IPS-20b (cell line): ENCODE measurements around the gene IGFN1.

Source experiments
- H3K27ac ChIP-seq: one replicate; pipeline ENCODE4 v1.5.1; 2013; ENCODE audit warnings: low read length
- H3K27me3 ChIP-seq: 2 replicates; pipeline ENCODE4 v1.6.1; 2013; ENCODE audit warnings: mild to moderate bottlenecking, low read length, inconsistent platforms; ENCODE audit not compliant: insufficient read depth
- H3K36me3 ChIP-seq: 2 replicates; pipeline ENCODE4 v1.6.1; 2013; ENCODE audit warnings: low read depth, mild to moderate bottlenecking, inconsistent platforms, low read length, moderate library complexity; ENCODE audit not compliant: insufficient read depth
- H3K4me1 ChIP-seq: 2 replicates; pipeline ENCODE4 v1.6.1; 2013; ENCODE audit warnings: mild to moderate bottlenecking, control low read depth, inconsistent platforms, low read length, moderate library complexity; ENCODE audit not compliant: insufficient read depth
- H3K4me3 ChIP-seq: 2 replicates; pipeline ENCODE4 v1.5.1; 2013; ENCODE audit warnings: mild to moderate bottlenecking, low read length, inconsistent platforms
- H3K9ac ChIP-seq: 2 replicates; pipeline ENCODE4 v1.6.1; 2013; ENCODE audit warnings: low read depth, mild to moderate bottlenecking, inconsistent platforms, low read length, moderate library complexity
- H3K9me3 ChIP-seq: 2 replicates; pipeline ENCODE4 v1.6.1; 2013; ENCODE audit warnings: mild to moderate bottlenecking, low read depth, low read length, inconsistent platforms; ENCODE audit not compliant: insufficient read depth

Gene IGFN1

GRCh38 chr1:201190624-201191051 lies at the start of gene IGFN1:
Gene IGFN1 (plus strand): TSS chr1:201190824. CDS start chr1:201193294, 2,470 bp downstream.
- Histone ChIP-seq H3K4me3 (no peak within 1 kb of the TSS), H3K9ac (no peak within 1 kb of the TSS), H3K9me3 (no peaks in the 10 kb centered on the region), H3K27ac (no peak within 1 kb of the TSS), H3K36me3 (no peaks in the 10 kb centered on the region), H3K27me3 (peaks cover 5% of the 10 kb centered on the region; the same call in 1 of the 2 replicates), H3K4me1 (no peaks in the 10 kb centered on the region)

DNA sequence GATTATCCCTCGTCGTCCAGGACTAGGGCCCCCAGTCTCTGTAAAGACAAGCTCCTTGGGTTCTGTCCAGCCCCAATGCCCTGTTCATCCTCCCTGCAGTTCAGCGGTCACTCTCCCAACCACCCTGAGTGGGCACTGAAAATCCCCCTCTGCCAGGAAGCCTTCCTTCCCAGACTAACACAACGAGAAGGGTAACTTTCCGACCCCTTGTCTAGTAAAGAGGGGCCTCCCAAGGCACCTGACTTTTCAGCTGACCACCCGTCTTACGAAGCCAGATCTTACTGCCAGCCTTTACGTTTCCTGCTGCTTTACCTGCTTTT lies 49.7 kb upstream of the IGFN1 start:
- Histone ChIP-seq H3K27ac (no peak overlapping the region), H3K4me1 (no peaks in the 10 kb centered on the region), H3K27me3 (no peaks in the 10 kb centered on the region), H3K9me3 (no peaks in the 10 kb centered on the region), H3K4me3 (no peak overlapping the region), H3K36me3 (peaks cover 99% of the 10 kb centered on the region), H3K9ac (no peak overlapping the region; the same call in 1 of the 2 replicates)

DNA sequence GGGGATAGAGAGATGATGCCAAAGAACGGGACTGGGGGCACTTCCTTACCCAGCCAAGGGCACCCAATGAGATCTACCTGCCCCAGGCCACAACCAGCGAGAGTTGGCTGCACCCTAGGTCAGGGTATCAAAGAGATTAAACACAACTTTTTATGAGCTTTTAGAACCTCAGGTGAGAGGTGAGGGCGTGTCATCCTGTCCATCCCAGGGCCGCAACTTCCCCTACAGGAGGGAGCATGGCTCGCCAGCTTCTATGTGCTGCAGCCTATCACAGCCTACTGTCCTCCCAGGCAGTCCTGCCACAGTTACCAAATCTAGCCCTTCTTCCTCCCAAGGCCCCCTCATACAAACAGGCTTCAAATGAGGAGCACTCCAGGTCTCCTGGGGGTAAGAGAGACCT lies 49.2 kb upstream of the IGFN1 start:
- Histone ChIP-seq H3K36me3 (peaks cover 99% of the 10 kb centered on the region), H3K4me1 (no peaks in the 10 kb centered on the region)

GRCh38 chr1:201142011-201142848 lies 48.4 kb upstream of the IGFN1 start:
- Histone ChIP-seq H3K4me1 (no peaks in the 10 kb centered on the region), H3K4me3 (no peak overlapping the region), H3K9ac (no peak overlapping the region), H3K27me3 (no peaks in the 10 kb centered on the region), H3K27ac (no peak overlapping the region), H3K36me3 (peaks cover 99% of the 10 kb centered on the region), H3K9me3 (no peaks in the 10 kb centered on the region)

More for the DNA sequence above, 49.2 kb upstream of the IGFN1 start:
- H3K27me3 ChIP-seq = no peaks in the 10 kb centered on the region
- H3K27ac ChIP-seq = no peak overlapping the region
- H3K9me3 ChIP-seq = no peaks in the 10 kb centered on the region
- H3K4me3 ChIP-seq = no peak overlapping the region
- no peak overlapping the region for H3K9ac ChIP-seq

GRCh38 chr1:201142849-201143725 lies 47.5 kb upstream of the IGFN1 start:
- Histone ChIP-seq H3K36me3 (peaks cover 100% of the 10 kb centered on the region), H3K27me3 (no peaks in the 10 kb centered on the region), H3K4me1 (no peaks in the 10 kb centered on the region), H3K27ac (no peak overlapping the region), H3K9ac (no peak overlapping the region), H3K9me3 (no peaks in the 10 kb centered on the region), H3K4me3 (no peak overlapping the region)

DNA sequence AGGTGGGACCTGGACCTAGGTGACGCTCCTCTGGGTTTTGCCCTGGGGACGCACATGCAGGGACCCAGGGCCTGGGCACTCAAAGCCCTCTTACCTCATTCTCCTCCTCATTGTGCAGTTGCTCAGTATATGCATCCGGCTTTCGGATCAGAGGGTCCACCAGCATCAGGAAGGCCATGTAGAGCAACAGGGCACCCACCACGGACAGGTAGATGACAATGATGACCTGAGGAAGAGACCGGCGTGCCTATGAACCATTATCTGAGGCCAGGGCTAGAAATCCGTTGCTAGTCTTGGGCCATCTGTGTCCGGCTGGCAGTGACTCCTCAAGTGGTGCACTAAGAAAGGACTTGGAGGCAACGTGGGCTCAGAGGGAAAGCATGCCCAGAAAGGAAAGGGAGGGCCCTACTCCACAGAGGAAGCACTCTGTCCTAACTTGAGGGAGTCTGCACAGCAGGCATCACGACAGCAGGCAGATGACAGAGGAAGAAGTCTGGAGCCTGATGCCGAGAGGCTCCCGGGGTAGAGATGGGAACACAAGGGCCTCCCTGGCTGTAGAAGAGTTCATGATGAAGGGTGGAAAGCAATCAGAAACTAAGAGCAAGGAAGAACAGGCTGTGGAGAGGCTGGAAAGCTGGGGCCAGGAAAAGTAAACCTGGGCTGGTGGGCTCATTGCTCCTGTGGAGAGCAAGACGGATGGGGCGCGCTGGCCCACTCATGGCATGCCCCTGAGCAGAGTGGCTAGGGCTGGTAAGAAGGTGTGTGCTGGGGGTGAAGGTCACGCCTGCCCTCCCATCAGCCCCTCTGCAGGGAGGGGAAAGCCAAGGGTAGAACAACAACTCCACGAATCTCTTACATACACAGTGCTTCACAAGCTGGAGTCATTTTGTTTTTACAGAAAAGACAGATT lies 46.6 kb upstream of the IGFN1 start:
- H3K4me3 ChIP-seq = no peak overlapping the region
- no peaks in the 10 kb centered on the region for H3K27me3 ChIP-seq

GRCh38 chr1:201144701-201145100 lies 45.9 kb upstream of the IGFN1 start:
- peaks cover 100% of the 10 kb centered on the region for H3K36me3 ChIP-seq
- no peak overlapping the region for H3K27ac ChIP-seq

More for the DNA sequence above, 46.6 kb upstream of the IGFN1 start:
- H3K9me3 ChIP-seq = no peaks in the 10 kb centered on the region
- H3K27ac ChIP-seq = no peak overlapping the region
- H3K9ac ChIP-seq = no peak overlapping the region
- H3K4me1 ChIP-seq = no peaks in the 10 kb centered on the region
- peaks cover 100% of the 10 kb centered on the region for H3K36me3 ChIP-seq

DNA sequence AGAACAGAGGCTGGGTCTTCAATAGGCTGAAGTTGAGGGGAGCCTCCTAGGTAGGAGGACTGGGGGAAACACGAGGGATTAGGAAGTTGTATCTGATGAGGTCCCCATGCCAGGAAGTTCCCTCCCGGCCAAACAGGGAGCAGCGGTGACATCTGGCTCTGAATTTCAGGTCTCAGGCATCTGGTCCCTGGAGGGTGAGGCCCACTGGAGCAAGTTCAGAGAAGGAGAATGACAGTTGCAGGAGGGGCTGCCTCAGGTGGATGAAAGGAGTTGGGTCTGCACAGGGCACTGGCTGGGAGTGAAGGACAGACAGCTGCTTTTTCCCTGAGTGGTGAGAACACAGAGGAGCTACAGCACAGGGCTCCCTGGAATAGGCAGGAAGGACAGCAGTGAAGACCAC lies 45.5 kb upstream of the IGFN1 start:
- Histone ChIP-seq H3K4me1 (no peaks in the 10 kb centered on the region), H3K27ac (no peak overlapping the region), H3K27me3 (no peaks in the 10 kb centered on the region), H3K9me3 (no peaks in the 10 kb centered on the region), H3K9ac (no peak overlapping the region), H3K36me3 (peaks cover 100% of the 10 kb centered on the region), H3K4me3 (no peak overlapping the region)

More at GRCh38 chr1:201144701-201145100, 45.9 kb upstream of the IGFN1 start:
- no peak overlapping the region for H3K4me3 ChIP-seq
- no peaks in the 10 kb centered on the region for H3K4me1 ChIP-seq
- H3K27me3 ChIP-seq = no peaks in the 10 kb centered on the region
- no peak overlapping the region for H3K9ac ChIP-seq
- no peaks in the 10 kb centered on the region for H3K9me3 ChIP-seq

DNA sequence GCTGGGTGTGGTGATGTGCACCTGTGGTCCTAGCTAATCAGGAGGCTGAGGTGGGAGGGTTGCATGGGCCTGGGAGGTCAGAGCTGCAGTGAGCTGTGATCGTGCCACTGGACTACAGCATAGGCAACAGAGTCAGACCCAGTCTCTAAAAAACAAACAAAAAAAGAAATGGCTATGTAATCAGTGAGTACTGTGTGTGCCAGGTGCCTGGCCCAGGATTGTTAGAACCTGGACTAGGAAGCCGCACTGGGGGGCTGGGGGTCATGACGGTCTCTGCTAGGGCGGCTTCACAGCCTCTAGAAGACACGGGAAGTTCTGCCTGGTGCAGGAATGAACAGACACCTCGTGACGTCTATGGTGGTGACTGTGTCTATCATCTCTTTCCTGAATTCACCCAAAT lies 44.8 kb upstream of the IGFN1 start:
- peaks cover 100% of the 10 kb centered on the region for H3K36me3 ChIP-seq

GRCh38 chr1:201146626-201147390 lies 43.8 kb upstream of the IGFN1 start:
- Histone ChIP-seq H3K4me3 (no peak overlapping the region), H3K4me1 (no peaks in the 10 kb centered on the region), H3K9me3 (no peaks in the 10 kb centered on the region), H3K27me3 (no peaks in the 10 kb centered on the region), H3K36me3 (peaks cover 100% of the 10 kb centered on the region), H3K27ac (no peak overlapping the region), H3K9ac (no peak overlapping the region)

More for the DNA sequence above, 44.8 kb upstream of the IGFN1 start:
- Histone ChIP-seq H3K4me3 (no peak overlapping the region), H3K9ac (no peak overlapping the region), H3K9me3 (no peaks in the 10 kb centered on the region), H3K27ac (no peak overlapping the region), H3K4me1 (no peaks in the 10 kb centered on the region), H3K27me3 (no peaks in the 10 kb centered on the region)
